ENCODE results near the gene FSHR. TPM values are rescaled to one million over a fixed set of nuclear protein-coding genes. Genes with fewer than 3 reads are reported as not detected.

FSHR gene
- total and polyA plus RNA-seq, 2 donors: not detected

GRCh38 chr2:48932667-48933066 lies 221.6 kb downstream of the FSHR start:
- DNase-seq (ENCODE audit: low read depth in 6 of 9, low spot score in 9 of 9): no peak
- H3K4me1 ChIP-seq (ENCODE audit: control insufficient read depth in 2 of 2, insufficient read depth in 2 of 2, low read length in 2 of 2): no peaks in the 10 kb centered on the region
- WGBS: 92% methylated on average over 4 of the region's 4 CpGs
- no peaks in the 10 kb centered on the region for H3K27me3 ChIP-seq (ENCODE audit: control insufficient read depth in 2 of 2, insufficient read depth in 1 of 2, low read length in 1 of 2)
- no peaks in the 10 kb centered on the region for H3K36me3 ChIP-seq (ENCODE audit: control insufficient read depth in 2 of 2, insufficient read depth in 2 of 2, low read length in 1 of 2)
- H3K27ac ChIP-seq (ENCODE audit: low read depth in 1 of 2, low read length in 1 of 2): no peak overlapping the region
- H3K9me3 ChIP-seq (ENCODE audit: control insufficient read depth in 2 of 2, insufficient read depth in 1 of 2, low read length in 1 of 2): no peaks in the 10 kb centered on the region
- H3K4me3 ChIP-seq (ENCODE audit: low read length in 2 of 2): no peak overlapping the region

GRCh38 chr2:48929571-48930301 lies 224.6 kb downstream of the FSHR start:
- Histone ChIP-seq H3K4me1 (ENCODE audit: control insufficient read depth in 2 of 2, insufficient read depth in 2 of 2, low read length in 2 of 2) (no peaks in the 10 kb centered on the region), H3K4me3 (ENCODE audit: low read length in 2 of 2) (no peak overlapping the region), H3K27me3 (ENCODE audit: control insufficient read depth in 2 of 2, insufficient read depth in 1 of 2, low read length in 1 of 2) (no peaks in the 10 kb centered on the region), H3K27ac (ENCODE audit: low read depth in 1 of 2, low read length in 1 of 2) (no peak overlapping the region), H3K36me3 (ENCODE audit: control insufficient read depth in 2 of 2, insufficient read depth in 2 of 2, low read length in 1 of 2) (no peaks in the 10 kb centered on the region), H3K9me3 (ENCODE audit: control insufficient read depth in 2 of 2, insufficient read depth in 1 of 2, low read length in 1 of 2) (no peaks in the 10 kb centered on the region)
- 91% methylated on average over 6 of the region's 6 CpGs for WGBS
- DNase-seq (ENCODE audit: low read depth in 6 of 9, low spot score in 9 of 9): no peak

- Histone ChIP-seq H3K27ac (ENCODE audit: low read depth in 1 of 2, low read length in 1 of 2) (no peak overlapping the region), H3K9me3 (ENCODE audit: control insufficient read depth in 2 of 2, insufficient read depth in 1 of 2, low read length in 1 of 2) (no peaks in the 10 kb centered on the region), H3K4me1 (ENCODE audit: control insufficient read depth in 2 of 2, insufficient read depth in 2 of 2, low read length in 2 of 2) (no peaks in the 10 kb centered on the region), H3K36me3 (ENCODE audit: control insufficient read depth in 2 of 2, insufficient read depth in 2 of 2, low read length in 1 of 2) (no peaks in the 10 kb centered on the region), H3K27me3 (ENCODE audit: control insufficient read depth in 2 of 2, insufficient read depth in 1 of 2, low read length in 1 of 2) (no peaks in the 10 kb centered on the region), H3K4me3 (ENCODE audit: low read length in 2 of 2) (no peak overlapping the region)
- WGBS: 93% methylated on average over 2 of the region's 2 CpGs
- DNase-seq (ENCODE audit: low read depth in 6 of 9, low spot score in 9 of 9): no peak
Observed at GRCh38 chr2:48927355-48927754, 227.0 kb downstream of the FSHR start.

GRCh38 chr2:48915884-48916283 lies 238.4 kb downstream of the FSHR start:
- H3K9me3 ChIP-seq (ENCODE audit: control insufficient read depth in 2 of 2, insufficient read depth in 1 of 2, low read length in 1 of 2): no peaks in the 10 kb centered on the region
- no peak for DNase-seq (ENCODE audit: low read depth in 6 of 9, low spot score in 9 of 9)
- no peak overlapping the region for H3K27ac ChIP-seq (ENCODE audit: low read depth in 1 of 2, low read length in 1 of 2)
- no peak overlapping the region for H3K4me3 ChIP-seq (ENCODE audit: low read length in 2 of 2)
- no peaks in the 10 kb centered on the region for H3K36me3 ChIP-seq (ENCODE audit: control insufficient read depth in 2 of 2, insufficient read depth in 2 of 2, low read length in 1 of 2)
- 93% methylated on average over 19 of the region's 19 CpGs for WGBS
- H3K27me3 ChIP-seq (ENCODE audit: control insufficient read depth in 2 of 2, insufficient read depth in 1 of 2, low read length in 1 of 2): no peaks in the 10 kb centered on the region
- H3K4me1 ChIP-seq (ENCODE audit: control insufficient read depth in 2 of 2, insufficient read depth in 2 of 2, low read length in 2 of 2): no peaks in the 10 kb centered on the region

- Histone ChIP-seq H3K4me1 (ENCODE audit: control insufficient read depth in 2 of 2, insufficient read depth in 2 of 2, low read length in 2 of 2) (no peaks in the 10 kb centered on the region), H3K27me3 (ENCODE audit: control insufficient read depth in 2 of 2, insufficient read depth in 1 of 2, low read length in 1 of 2) (no peaks in the 10 kb centered on the region), H3K4me3 (ENCODE audit: low read length in 2 of 2) (no peak overlapping the region), H3K27ac (ENCODE audit: low read depth in 1 of 2, low read length in 1 of 2) (no peak overlapping the region), H3K36me3 (ENCODE audit: control insufficient read depth in 2 of 2, insufficient read depth in 2 of 2, low read length in 1 of 2) (no peaks in the 10 kb centered on the region), H3K9me3 (ENCODE audit: control insufficient read depth in 2 of 2, insufficient read depth in 1 of 2, low read length in 1 of 2) (no peaks in the 10 kb centered on the region)
- 87% methylated on average over 10 of the region's 10 CpGs for WGBS
- no peak for DNase-seq (ENCODE audit: low read depth in 6 of 9, low spot score in 9 of 9)
Observed at GRCh38 chr2:48915227-48915626, 239.1 kb downstream of the FSHR start.

- no peaks in the 10 kb centered on the region for H3K36me3 ChIP-seq (ENCODE audit: control insufficient read depth in 2 of 2, insufficient read depth in 2 of 2, low read length in 1 of 2)
- H3K27me3 ChIP-seq (ENCODE audit: control insufficient read depth in 2 of 2, insufficient read depth in 1 of 2, low read length in 1 of 2): no peaks in the 10 kb centered on the region
- H3K9me3 ChIP-seq (ENCODE audit: control insufficient read depth in 2 of 2, insufficient read depth in 1 of 2, low read length in 1 of 2): no peaks in the 10 kb centered on the region
- DNase-seq (ENCODE audit: low read depth in 6 of 9, low spot score in 9 of 9): no peak
- H3K27ac ChIP-seq (ENCODE audit: low read depth in 1 of 2, low read length in 1 of 2): no peak overlapping the region
- WGBS: 12% methylated on average over 1 of the region's 1 CpG
- no peaks in the 10 kb centered on the region for H3K4me1 ChIP-seq (ENCODE audit: control insufficient read depth in 2 of 2, insufficient read depth in 2 of 2, low read length in 2 of 2)
- no peak overlapping the region for H3K4me3 ChIP-seq (ENCODE audit: low read length in 2 of 2)
Observed at GRCh38 chr2:48914477-48915089, 239.7 kb downstream of the FSHR start.
